Stomach (tissue), 19 donors: ENCODE measurements around the gene COG5. TPM values are rescaled to one million over a fixed set of nuclear protein-coding genes. Genes with fewer than 3 reads are reported as not detected.

ENCODE experiments used
- DNase-seq, 2 donors: peaks; one replicate each; pipeline versions ENCODE4 v3.0.0 to v3.0.0-alpha.2; 2013 to 2019
- H3K27ac ChIP-seq, 5 donors: fragments of 200-600 bp in 4 of 5; sonication (generic) in 4 of 5; one replicate each; pipeline ENCODE4 v1.5.1; 2013 to 2019; ENCODE audit warnings: mild to moderate bottlenecking in 1 of 5, moderate library complexity in 1 of 5
- H3K27me3 ChIP-seq, 3 donors: fragments of 200-600 bp; sonication (generic); one replicate each; pipeline ENCODE4 v1.5.1; 2017 to 2019; ENCODE audit warnings: mixed run types in 1 of 3
- H3K36me3 ChIP-seq, 4 donors: fragments of 200-600 bp; sonication (generic); 1 replicate in 3 of 4; 2 replicates in 1 of 4; pipeline ENCODE4 v1.5.1; 2016 to 2019
- H3K4me1 ChIP-seq, 4 donors: fragments of 200-600 bp; sonication (generic); one replicate each; pipeline ENCODE4 v1.5.1; 2016 to 2019
- H3K4me3 ChIP-seq, 4 donors: fragments of 200-600 bp; sonication (generic) in 3 of 4; one replicate each; pipeline ENCODE4 v1.5.1; 2016 to 2019; ENCODE audit warnings: mild to moderate bottlenecking in 1 of 4
- H3K9me3 ChIP-seq, 4 donors: fragments of 200-600 bp; sonication (generic); one replicate each; pipeline ENCODE4 v1.5.1; 2016 to 2019
- CTCF ChIP-seq, 7 experiments: fragments of 450-650 bp in 4 of 7; fragments of 200-600 bp in 3 of 7; sonication (generic) in 3 of 7; IDR thresholded peaks; one replicate each; pipeline ENCODE4 v1.5.1; 2016 to 2019; ENCODE audit warnings: antibody characterized with exemption in 7 of 7, control low read depth in 2 of 7, mild to moderate bottlenecking in 1 of 7
- EP300 ChIP-seq: sonication (generic); formaldehyde crosslinking; IDR thresholded peaks from one replicate; pipeline ENCODE4 v1.6.1; 2017; ENCODE audit warnings: antibody characterized with exemption
- POLR2A ChIP-seq, 4 donors: fragments of 450-650 bp; IDR thresholded peaks; one replicate each; pipeline ENCODE4 v1.6.1; 2016; ENCODE audit warnings: antibody characterized with exemption in 4 of 4, control low read depth in 2 of 4, mild to moderate bottlenecking in 1 of 4, moderate library complexity in 1 of 4
- POLR2AphosphoS5 ChIP-seq, 3 donors: sonication (generic); formaldehyde crosslinking; IDR thresholded peaks; one replicate each; pipeline ENCODE4 v1.6.1; 2016; ENCODE audit warnings: antibody characterized with exemption in 3 of 3
- WGBS, 5 donors: extraction: QIAGEN DNeasy Blood & Tissue Kit in 3 of 5; methylation state at CpG; one replicate each; pipeline versions ENCODE4 v1.1.5 to v1.1.7; 2013 to 2018; 5-methylcytosine and 5-hydroxymethylcytosine counted together
- intact Hi-C: fragments of 100-400 bp; cut with DNase I; formaldehyde crosslinking; loops from one replicate; pipeline ENCODE4 v1.15.1; 2023; ENCODE audit warnings: low total_unique reads
- long read RNA-seq, 10 donors: transcript quantifications; one replicate each; lab custom pipeline, GENCODE V29; 2026
- polyA plus RNA-seq, 3 donors: library from polyadenylated mRNA; stranded (reverse); fragments of 200-250 nt; gene quantifications; one replicate each; pipeline ENCODE4 v1.2.3, GENCODE V29; 2013
- total RNA-seq, 5 donors: library from RNA; depleted of rRNA; stranded (reverse); fragments of >200 nt; gene quantifications; one replicate each; pipeline versions ENCODE4 v1.1.0 to v1.2.3, GENCODE V29; 2014 to 2016
- donor health status: healthy with polysubstance abuse.
- donor health status: Bipolar disorder and iron deficiency.
- donor health status: healthy.

Gene COG5
- total RNA-seq (100 to 1,000 TPM in 1 of 5 donors, 10 to 100 TPM in 3, 1 to 10 TPM in 1; 7.5 to 285 (median 46.3) TPM), polyA plus RNA-seq (1 to 10 TPM; 5.2 to 7.8 (median 7.5) TPM)
- long read RNA-seq, donor 1, full-length matches to known transcripts, result 2 of 2 reads
- long read RNA-seq, donor 1, partial matches to known transcripts, result 0 of 2 reads
- long read RNA-seq, donor 1, other reads (novel, unspliced or antisense), result 0 of 2 reads
- long read RNA-seq, donor 2, full-length matches to known transcripts, result 7 of 42 reads
- long read RNA-seq, donor 2, partial matches to known transcripts, result 17 of 42 reads
- long read RNA-seq, donor 2, other reads (novel, unspliced or antisense), result 18 of 42 reads
- long read RNA-seq, donor 3, full-length matches to known transcripts, result 6 of 6 reads
- long read RNA-seq, donor 3, partial matches to known transcripts, result 0 of 6 reads
- long read RNA-seq, donor 3, other reads (novel, unspliced or antisense), result 0 of 6 reads
- long read RNA-seq, donor 4, result 0 reads
- long read RNA-seq, donor 5, full-length matches to known transcripts, result 5 of 5 reads
- long read RNA-seq, donor 5, partial matches to known transcripts, result 0 of 5 reads
- long read RNA-seq, donor 5, other reads (novel, unspliced or antisense), result 0 of 5 reads
- long read RNA-seq, donor 6, full-length matches to known transcripts, result 5 of 64 reads
- long read RNA-seq, donor 6, partial matches to known transcripts, result 27 of 64 reads
- long read RNA-seq, donor 6, other reads (novel, unspliced or antisense), result 32 of 64 reads
- long read RNA-seq, donor 7, full-length matches to known transcripts, result 2 of 19 reads
- long read RNA-seq, donor 7, partial matches to known transcripts, result 0 of 19 reads
- long read RNA-seq, donor 7, other reads (novel, unspliced or antisense), result 17 of 19 reads
- long read RNA-seq, donor 8, full-length matches to known transcripts, result 8 of 8 reads
- long read RNA-seq, donor 8, partial matches to known transcripts, result 0 of 8 reads
- long read RNA-seq, donor 8, other reads (novel, unspliced or antisense), result 0 of 8 reads
- long read RNA-seq, donor 9, full-length matches to known transcripts, result 2 of 2 reads
- long read RNA-seq, donor 9, partial matches to known transcripts, result 0 of 2 reads
- long read RNA-seq, donor 9, other reads (novel, unspliced or antisense), result 0 of 2 reads
- long read RNA-seq, donor 10, full-length matches to known transcripts, result 3 of 3 reads
- long read RNA-seq, donor 10, partial matches to known transcripts, result 0 of 3 reads
- long read RNA-seq, donor 10, other reads (novel, unspliced or antisense), result 0 of 3 reads

- TF ChIP-seq CTCF (IDR thresholded peaks at IDR 0.05) (no peak), EP300 (no peak), POLR2AphosphoS5 (IDR thresholded peaks at IDR 0.05) (peak; percentile 78 to 93 (median 92)), POLR2A (IDR thresholded peaks at IDR 0.05) (no peak)
- 0 to 1% (median 0%) methylated on average over 10 to 55 of the region's 55 CpGs for WGBS, 5 donors
- Histone ChIP-seq H3K4me3 (peak within 1 kb of the TSS; percentile 65 to 96 (median 82)), H3K36me3 (no peaks in the 10 kb centered on the region), H3K4me1 (peaks cover 28 to 56% (median 48%) of the 10 kb centered on the region in 4 donors), H3K27ac (peak within 1 kb of the TSS; percentile 91 to 98 (median 96)), H3K27me3 (no peaks in the 10 kb centered on the region), H3K9me3 (no peaks in the 10 kb centered on the region)
- intact Hi-C loops, result no loop called here
- peak; percentile 83 to 96 for DNase-seq
These were observed at the start of gene COG5, which contains the start of gene DUS4L for GRCh38 chr7:107563775-107564552. Gene COG5, minus strand, starts transcription at chr7:107563920. Its CDS starts 24 bp downstream, at chr7:107563896. Gene DUS4L, plus strand, starts transcription at chr7:107563971. Its CDS starts 3,100 bp downstream, at chr7:107567071.

- peaks cover 0 to 28% (median 11%) of the 10 kb centered on the region in 4 donors for H3K4me1 ChIP-seq
- TF ChIP-seq POLR2AphosphoS5 (IDR thresholded peaks at IDR 0.05) (no peak), EP300 (no peak), CTCF (IDR thresholded peaks at IDR 0.05) (no peak), POLR2A (IDR thresholded peaks at IDR 0.05) (no peak)
- no peak overlapping the region for H3K4me3 ChIP-seq
- no peak overlapping the region for H3K27ac ChIP-seq
- no peaks in the 10 kb centered on the region for H3K9me3 ChIP-seq
- peaks cover 5 to 42% (median 41%) of the 10 kb centered on the region in 4 donors for H3K36me3 ChIP-seq
- intact Hi-C loops, result no loop called here
- 77 to 82% (median 80%) methylated on average over 1 of the region's 1 CpG for WGBS, 5 donors
- H3K27me3 ChIP-seq, result no peaks in the 10 kb centered on the region
- DNase-seq, result no peak
These were observed 49.7 kb upstream of the COG5 start for GRCh38 chr7:107613439-107613838.

GRCh38 chr7:107610323-107610722 is 46.6 kb upstream of the COG5 start:
- no peaks in the 10 kb centered on the region for H3K27me3 ChIP-seq
- peaks cover 2 to 30% (median 24%) of the 10 kb centered on the region in 4 donors for H3K36me3 ChIP-seq
- 82 to 96% (median 92%) methylated on average over 1 of the region's 1 CpG for WGBS, 5 donors
- intact Hi-C loops, result no loop called here
- peak in 1 of 2 donors; percentile 28 for DNase-seq
- H3K4me1 ChIP-seq, result peaks cover 0 to 28% (median 11%) of the 10 kb centered on the region in 4 donors
- H3K27ac ChIP-seq, result no peak overlapping the region
- no peak overlapping the region for H3K4me3 ChIP-seq
- TF ChIP-seq CTCF (IDR thresholded peaks at IDR 0.05), result no peak
- no peak for TF ChIP-seq POLR2A (IDR thresholded peaks at IDR 0.05)
- TF ChIP-seq EP300, result no peak
- TF ChIP-seq POLR2AphosphoS5 (IDR thresholded peaks at IDR 0.05), result no peak
- no peaks in the 10 kb centered on the region for H3K9me3 ChIP-seq
